HepG2 (cell line): Measurements from ENCODE around the gene MAPK13. TPM values are rescaled to one million over a fixed set of nuclear protein-coding genes. Genes with fewer than 3 reads are reported as not detected.

Source experiments
- ARNTL ChIP-seq: sonication (generic); formaldehyde crosslinking; IDR thresholded peaks from 2 replicates; pipeline ENCODE4 v1.4.0; 2020; ENCODE audit warnings: mild to moderate bottlenecking, missing genetic modification reagents
- FOXM1 ChIP-seq: sonication (generic); formaldehyde crosslinking; IDR thresholded peaks from 2 replicates; pipeline ENCODE4 v1.5.0; 2020; ENCODE audit warnings: missing genetic modification reagents
- GABPA ChIP-seq, 2 experiments: IDR thresholded peaks; 2 replicates each; pipeline ENCODE4 v1.6.1; 2011 to 2016; ENCODE audit warnings: low read depth in 2 of 2, low read length in 1 of 2, missing biosample characterization in 1 of 2, missing genetic modification characterization in 1 of 2
- HOXA9 ChIP-seq: sonication (generic); formaldehyde crosslinking; IDR thresholded peaks from 2 replicates; pipeline ENCODE4 v1.8.1; 2022; ENCODE audit warnings: missing genetic modification reagents, mild to moderate bottlenecking, moderate library complexity, borderline replicate concordance
- MED8 ChIP-seq: sonication (generic); formaldehyde crosslinking; IDR thresholded peaks from 2 replicates; pipeline ENCODE4 v1.8.1; 2023; ENCODE audit warnings: mild to moderate bottlenecking, missing genetic modification reagents; ENCODE audit not compliant: insufficient replicate concordance
- MEF2D ChIP-seq: sonication (generic); formaldehyde crosslinking; IDR thresholded peaks from 2 replicates; pipeline ENCODE4 v1.5.1; 2020; ENCODE audit warnings: mild to moderate bottlenecking, missing genetic modification reagents
- NFE2 ChIP-seq: sonication (generic); formaldehyde crosslinking; IDR thresholded peaks from 2 replicates; pipeline ENCODE4 v1.4.0; 2020; ENCODE audit warnings: missing genetic modification reagents
- PHF21A ChIP-seq: sonication (generic); formaldehyde crosslinking; IDR thresholded peaks from 2 replicates; pipeline ENCODE4 v1.5.0; 2020; ENCODE audit warnings: mild to moderate bottlenecking, missing genetic modification reagents
- RFX5 ChIP-seq: IDR thresholded peaks from 2 replicates; pipeline ENCODE4 v1.6.1; 2011; ENCODE audit warnings: low read depth, low read length, improper control_type of control experiment
- SAFB2 ChIP-seq: sonication (generic); formaldehyde crosslinking; IDR thresholded peaks from 2 replicates; pipeline ENCODE4 v1.5.1; 2020; ENCODE audit warnings: missing genetic modification reagents, low read depth, mild to moderate bottlenecking, borderline replicate concordance
- SAP130 ChIP-seq: IDR thresholded peaks from 2 replicates; pipeline ENCODE4 v1.6.1; 2016; ENCODE audit warnings: low read depth
- SMARCE1 ChIP-seq: fragments of 450-650 bp; IDR thresholded peaks from 2 replicates; pipeline ENCODE4 v1.6.1; 2017; ENCODE audit warnings: borderline replicate concordance
- SP4 ChIP-seq: sonication (generic); formaldehyde crosslinking; IDR thresholded peaks from 2 replicates; pipeline ENCODE4 v1.8.1; 2023; ENCODE audit warnings: mild to moderate bottlenecking, missing genetic modification reagents
- ZFP62 ChIP-seq: sonication (generic); formaldehyde crosslinking; IDR thresholded peaks from 2 replicates; pipeline ENCODE4 v1.4.0; 2020; ENCODE audit warnings: missing genetic modification reagents
- ZNF143 ChIP-seq: sonication (generic); formaldehyde crosslinking; IDR thresholded peaks from 2 replicates; pipeline ENCODE4 v1.4.0; 2020; ENCODE audit warnings: missing genetic modification reagents
- ZNF253 ChIP-seq: sonication (generic); formaldehyde crosslinking; IDR thresholded peaks from 2 replicates; pipeline ENCODE4 v1.8.0; 2022; ENCODE audit warnings: mild to moderate bottlenecking, missing genetic modification reagents, borderline replicate concordance
- ZNF431 ChIP-seq: sonication (generic); formaldehyde crosslinking; IDR thresholded peaks from 2 replicates; pipeline ENCODE4 v1.9.0; 2022; ENCODE audit warnings: missing genetic modification reagents, low read depth, mild to moderate bottlenecking, borderline replicate concordance
- ZSCAN29 ChIP-seq: sonication (generic); formaldehyde crosslinking; conservative IDR thresholded peaks from 2 replicates; pipeline ENCODE4 v1.4.0; 2020; ENCODE audit warnings: mild to moderate bottlenecking, missing genetic modification reagents
- polyA plus RNA-seq, 8 experiments: library from polyadenylated mRNA; depleted of rRNA in 3 of 8; stranded (reverse) in 7 of 8; unstranded in 1 of 8; fragments of >200 nt; fragmentation: Illumina TruSeq in 4 of 8; extraction: Trizol in 4 of 8; gene quantifications; 2 replicates each; pipeline versions ENCODE4 v1.2.1 to v1.2.3, GENCODE V29; 2011 to 2016; ENCODE audit warnings: low read depth in 4 of 8, missing spikeins in 1 of 8, mixed read lengths in 1 of 8; ENCODE audit not compliant: insufficient read depth in 1 of 8
- total RNA-seq, 5 experiments: library from RNA; depleted of rRNA; stranded (reverse); fragments of >200 nt; fragmentation: Illumina TruSeq; extraction: Trizol; gene quantifications; 2 replicates each; pipeline ENCODE4 v1.2.3, GENCODE V29; 2016; ENCODE audit warnings: low read depth in 1 of 5
- TF ChIP-seq, protein P1 (sequence below): sonication (generic); formaldehyde crosslinking; IDR thresholded peaks from 2 replicates; pipeline ENCODE4 v1.8.0; 2022; ENCODE audit warnings: mild to moderate bottlenecking, missing genetic modification reagents; ENCODE audit not compliant: insufficient replicate concordance
- TF ChIP-seq, protein P2 (sequence below): sonication (generic); formaldehyde crosslinking; IDR thresholded peaks from 2 replicates; pipeline ENCODE4 v1.4.0; 2020; ENCODE audit warnings: missing genetic modification reagents
- TF ChIP-seq, protein P3 (sequence below): sonication (generic); formaldehyde crosslinking; IDR thresholded peaks from 2 replicates; pipeline ENCODE4 v1.4.0; 2020; ENCODE audit warnings: missing genetic modification reagents
- TF ChIP-seq, protein P4 (sequence below): sonication (generic); formaldehyde crosslinking; IDR thresholded peaks from 2 replicates; pipeline ENCODE4 v1.9.0; 2021; ENCODE audit warnings: missing genetic modification reagents, borderline replicate concordance

Gene MAPK13
- total and polyA plus RNA-seq, 2 of the 13 experiments (the other 11 are each of a cell fraction or from before 2014, with no cell fraction given) = 12.7 to 43.4 TPM

DNA sequence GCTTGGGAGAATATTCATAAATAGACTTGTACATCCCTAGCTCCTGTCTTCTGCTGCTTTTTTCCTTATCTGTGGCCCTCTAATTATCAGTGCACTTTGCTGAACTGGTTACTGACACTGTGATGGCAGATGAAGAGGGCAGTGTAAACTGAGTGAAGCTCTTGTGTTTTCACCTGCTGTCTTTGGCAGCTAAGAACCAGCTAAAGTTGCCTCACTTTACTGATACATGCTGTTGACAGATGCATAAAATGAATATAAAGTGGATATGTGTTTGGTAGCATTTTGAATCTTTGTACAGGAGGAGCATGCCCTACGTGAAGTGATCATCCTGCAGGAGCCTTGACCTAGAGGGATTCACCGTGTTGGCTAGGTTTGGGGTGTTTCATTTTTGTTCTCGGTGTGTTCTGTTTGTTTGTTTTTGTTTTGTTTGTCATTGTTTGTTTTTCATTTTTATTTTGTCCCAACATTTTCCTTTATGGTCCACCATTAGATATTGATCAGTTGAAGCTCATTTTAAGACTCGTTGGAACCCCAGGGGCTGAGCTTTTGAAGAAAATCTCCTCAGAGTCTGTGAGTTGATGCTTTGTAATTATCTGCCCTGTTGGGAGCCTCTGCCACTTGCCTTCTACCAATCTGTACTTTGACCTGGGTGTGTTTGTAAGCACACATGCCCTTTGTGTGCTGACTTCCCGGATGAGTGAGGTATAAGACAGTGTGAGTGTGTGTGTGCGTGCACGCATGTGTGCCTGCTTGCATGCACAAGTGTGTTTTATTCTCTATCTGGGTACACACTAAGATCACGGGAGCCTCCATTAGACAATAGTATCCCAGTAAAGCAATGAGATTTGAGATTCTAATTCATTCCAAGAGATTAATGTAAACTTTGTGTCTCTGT is 34.6 kb upstream of the MAPK13 start (continued):
- no peak for TF ChIP-seq ZSCAN29 (CRISPR knock-in tag)
- no peak for TF ChIP-seq SMARCE1
- TF ChIP-seq RFX5 = no peak
- TF ChIP-seq, protein P1, sequence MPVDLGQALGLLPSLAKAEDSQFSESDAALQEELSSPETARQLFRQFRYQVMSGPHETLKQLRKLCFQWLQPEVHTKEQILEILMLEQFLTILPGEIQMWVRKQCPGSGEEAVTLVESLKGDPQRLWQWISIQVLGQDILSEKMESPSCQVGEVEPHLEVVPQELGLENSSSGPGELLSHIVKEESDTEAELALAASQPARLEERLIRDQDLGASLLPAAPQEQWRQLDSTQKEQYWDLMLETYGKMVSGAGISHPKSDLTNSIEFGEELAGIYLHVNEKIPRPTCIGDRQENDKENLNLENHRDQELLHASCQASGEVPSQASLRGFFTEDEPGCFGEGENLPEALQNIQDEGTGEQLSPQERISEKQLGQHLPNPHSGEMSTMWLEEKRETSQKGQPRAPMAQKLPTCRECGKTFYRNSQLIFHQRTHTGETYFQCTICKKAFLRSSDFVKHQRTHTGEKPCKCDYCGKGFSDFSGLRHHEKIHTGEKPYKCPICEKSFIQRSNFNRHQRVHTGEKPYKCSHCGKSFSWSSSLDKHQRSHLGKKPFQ (CRISPR knock-in tag) = peak; percentile 85
- TF ChIP-seq, protein P2, sequence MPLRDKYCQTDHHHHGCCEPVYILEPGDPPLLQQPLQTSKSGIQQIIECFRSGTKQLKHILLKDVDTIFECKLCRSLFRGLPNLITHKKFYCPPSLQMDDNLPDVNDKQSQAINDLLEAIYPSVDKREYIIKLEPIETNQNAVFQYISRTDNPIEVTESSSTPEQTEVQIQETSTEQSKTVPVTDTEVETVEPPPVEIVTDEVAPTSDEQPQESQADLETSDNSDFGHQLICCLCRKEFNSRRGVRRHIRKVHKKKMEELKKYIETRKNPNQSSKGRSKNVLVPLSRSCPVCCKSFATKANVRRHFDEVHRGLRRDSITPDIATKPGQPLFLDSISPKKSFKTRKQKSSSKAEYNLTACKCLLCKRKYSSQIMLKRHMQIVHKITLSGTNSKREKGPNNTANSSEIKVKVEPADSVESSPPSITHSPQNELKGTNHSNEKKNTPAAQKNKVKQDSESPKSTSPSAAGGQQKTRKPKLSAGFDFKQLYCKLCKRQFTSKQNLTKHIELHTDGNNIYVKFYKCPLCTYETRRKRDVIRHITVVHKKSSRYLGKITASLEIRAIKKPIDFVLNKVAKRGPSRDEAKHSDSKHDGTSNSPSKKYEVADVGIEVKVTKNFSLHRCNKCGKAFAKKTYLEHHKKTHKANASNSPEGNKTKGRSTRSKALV (CRISPR knock-in tag) = no peak
- TF ChIP-seq, protein P3, sequence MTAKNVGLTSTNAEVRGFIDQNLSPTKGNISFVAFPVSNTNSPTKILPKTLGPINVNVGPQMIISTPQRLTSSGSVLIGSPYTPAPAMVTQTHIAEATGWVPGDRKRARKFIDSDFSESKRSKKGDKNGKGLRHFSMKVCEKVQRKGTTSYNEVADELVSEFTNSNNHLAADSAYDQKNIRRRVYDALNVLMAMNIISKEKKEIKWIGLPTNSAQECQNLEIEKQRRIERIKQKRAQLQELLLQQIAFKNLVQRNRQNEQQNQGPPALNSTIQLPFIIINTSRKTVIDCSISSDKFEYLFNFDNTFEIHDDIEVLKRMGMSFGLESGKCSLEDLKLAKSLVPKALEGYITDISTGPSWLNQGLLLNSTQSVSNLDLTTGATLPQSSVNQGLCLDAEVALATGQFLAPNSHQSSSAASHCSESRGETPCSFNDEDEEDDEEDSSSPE (CRISPR knock-in tag) = 0 out of 2 replicates have a peak, but pooled peaks have one; percentile 55
- TF ChIP-seq SAP130 = peak; percentile 97
- TF ChIP-seq, protein P4, sequence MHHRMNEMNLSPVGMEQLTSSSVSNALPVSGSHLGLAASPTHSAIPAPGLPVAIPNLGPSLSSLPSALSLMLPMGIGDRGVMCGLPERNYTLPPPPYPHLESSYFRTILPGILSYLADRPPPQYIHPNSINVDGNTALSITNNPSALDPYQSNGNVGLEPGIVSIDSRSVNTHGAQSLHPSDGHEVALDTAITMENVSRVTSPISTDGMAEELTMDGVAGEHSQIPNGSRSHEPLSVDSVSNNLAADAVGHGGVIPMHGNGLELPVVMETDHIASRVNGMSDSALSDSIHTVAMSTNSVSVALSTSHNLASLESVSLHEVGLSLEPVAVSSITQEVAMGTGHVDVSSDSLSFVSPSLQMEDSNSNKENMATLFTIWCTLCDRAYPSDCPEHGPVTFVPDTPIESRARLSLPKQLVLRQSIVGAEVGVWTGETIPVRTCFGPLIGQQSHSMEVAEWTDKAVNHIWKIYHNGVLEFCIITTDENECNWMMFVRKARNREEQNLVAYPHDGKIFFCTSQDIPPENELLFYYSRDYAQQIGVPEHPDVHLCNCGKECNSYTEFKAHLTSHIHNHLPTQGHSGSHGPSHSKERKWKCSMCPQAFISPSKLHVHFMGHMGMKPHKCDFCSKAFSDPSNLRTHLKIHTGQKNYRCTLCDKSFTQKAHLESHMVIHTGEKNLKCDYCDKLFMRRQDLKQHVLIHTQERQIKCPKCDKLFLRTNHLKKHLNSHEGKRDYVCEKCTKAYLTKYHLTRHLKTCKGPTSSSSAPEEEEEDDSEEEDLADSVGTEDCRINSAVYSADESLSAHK (CRISPR knock-in tag) = no peak
- no peak for TF ChIP-seq NFE2 (CRISPR knock-in tag)
- 0 out of 2 replicates have a peak, but pooled peaks have one; percentile 23 for TF ChIP-seq HOXA9 (CRISPR knock-in tag)
- no peak for TF ChIP-seq ZNF253 (CRISPR knock-in tag)
- TF ChIP-seq PHF21A (CRISPR knock-in tag) = peak; percentile 89
- no peak for TF ChIP-seq ZNF143 (CRISPR knock-in tag)
- TF ChIP-seq MED8 = no peak
- TF ChIP-seq GABPA (IDR thresholded peaks at IDR 0.05; ENCODE audit: low read depth, low read length) = no peak
- TF ChIP-seq GABPA (CRISPR knock-in tag; IDR thresholded peaks at IDR 0.05; ENCODE audit: low read depth) = peak; percentile 52
- no peak; the same call in 1 of the 2 replicates for TF ChIP-seq ZNF431 (CRISPR knock-in tag)
- peak; percentile 64 for TF ChIP-seq MEF2D
- TF ChIP-seq FOXM1 (CRISPR knock-in tag) = no peak
- no peak for TF ChIP-seq ZFP62 (CRISPR knock-in tag)
- TF ChIP-seq ARNTL = peak; percentile 54; the same call in 1 of the 2 replicates
- TF ChIP-seq SAFB2 (CRISPR knock-in tag) = no peak; the same call in 1 of the 2 replicates
- 0 out of 2 replicates have a peak, but pooled peaks have one; percentile 35 for TF ChIP-seq SP4 (CRISPR knock-in tag)
